Stimulated activated CD8-positive, alpha-beta memory T cell treated with anti-CD3 and anti-CD28 coated beads, Interleukin-4, amount 100 ng/mL, for 24 hours (primary cell): ENCODE measurements around the gene PRKD1.

ENCODE experiments used
- DNase-seq: peaks from one replicate; pipeline ENCODE4 v3.0.0-alpha.2; 2020; ENCODE audit warnings: low read depth

PRKD1 gene

GRCh38 chr14:29927376-29928116 lies at the start of gene PRKD1:
PRKD1 (minus strand) TSS chr14:29927847.
- no peak for DNase-seq

DNA sequence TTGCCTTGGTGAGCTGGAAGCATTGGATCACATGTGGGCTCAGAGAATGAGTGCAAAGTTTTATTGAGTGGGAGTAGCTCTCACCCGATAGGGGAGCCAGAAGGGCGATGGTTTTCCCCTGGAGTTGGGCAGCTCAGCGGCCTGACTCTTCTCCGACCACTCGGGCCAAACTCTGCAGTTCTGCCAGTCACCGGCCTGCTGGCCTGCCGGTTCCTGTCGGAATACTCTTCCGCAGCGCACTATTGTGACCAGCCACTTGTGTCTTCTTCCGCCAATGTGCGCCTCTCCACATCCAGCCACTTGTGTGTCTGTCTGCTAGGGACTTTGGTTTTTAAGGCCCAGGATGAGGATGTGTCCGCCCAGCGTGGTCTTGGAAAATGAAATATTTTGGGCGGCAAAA lies 43.5 kb upstream of the PRKD1 start:
- no peak for DNase-seq

DNA sequence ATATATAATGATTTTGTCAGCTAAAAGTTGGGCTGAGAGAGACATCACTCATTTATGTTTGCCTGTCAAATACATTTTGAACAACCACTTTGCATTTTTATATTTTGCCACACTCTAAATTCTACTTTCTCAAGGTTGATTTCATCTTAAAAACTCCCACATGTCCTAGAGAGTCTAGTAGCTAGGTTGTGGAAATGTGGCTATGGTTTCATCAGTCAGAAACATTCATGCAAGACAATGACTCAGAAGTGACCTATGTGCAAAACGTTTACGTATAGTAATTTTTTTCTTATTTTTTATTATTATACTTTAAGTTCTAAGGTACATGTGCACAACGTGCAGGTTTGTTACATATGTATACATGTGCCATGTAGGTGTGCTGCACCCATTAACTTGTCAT lies 27.4 kb upstream of the PRKD1 start:
- DNase-seq = no peak

- DNase-seq = no peak
Measured at GRCh38 chr14:29953501-29953900, 25.9 kb upstream of the PRKD1 start.

- DNase-seq = no peak
Measured at GRCh38 chr14:29944091-29944490, 16.4 kb upstream of the PRKD1 start.

GRCh38 chr14:29941401-29941800 lies 13.8 kb upstream of the PRKD1 start:
- no peak for DNase-seq

DNA sequence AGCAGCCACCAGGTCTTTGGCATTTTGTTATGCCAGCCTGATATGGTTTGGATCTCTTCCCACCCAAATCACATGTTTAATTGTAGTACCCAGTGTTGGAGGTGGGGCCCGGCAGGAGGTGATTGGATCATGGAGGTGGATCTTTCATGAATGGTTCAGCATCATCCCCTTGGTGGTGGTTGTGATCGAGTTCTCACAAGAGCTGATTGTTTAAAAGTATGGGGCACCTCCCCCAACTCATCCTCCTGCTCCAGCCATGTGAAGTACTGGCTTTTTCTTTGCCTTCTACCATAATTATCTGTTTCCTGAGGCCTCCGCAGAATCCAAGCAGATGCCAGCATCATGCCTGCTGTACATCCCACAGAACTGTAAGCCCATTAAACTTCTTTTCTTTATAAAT lies 12.8 kb upstream of the PRKD1 start:
- DNase-seq = no peak

DNA sequence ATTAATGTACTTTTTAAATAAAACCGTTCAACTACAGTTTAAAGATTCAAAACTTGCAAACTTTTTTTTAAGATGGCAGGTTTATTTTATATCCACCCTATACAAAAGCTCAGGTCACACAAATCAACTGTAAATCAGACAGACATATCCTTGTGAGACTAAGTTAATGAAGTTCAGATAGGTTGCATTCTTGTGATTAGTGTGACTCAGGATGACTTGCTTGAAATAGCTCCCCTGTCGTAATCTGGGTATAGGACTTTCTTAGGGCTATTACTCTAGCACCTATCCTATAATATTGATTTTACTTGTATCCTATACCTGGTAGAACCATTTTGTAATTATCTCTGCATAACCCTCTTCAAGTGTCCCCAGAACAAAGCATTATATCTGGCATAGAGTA lies 9.5 kb upstream of the PRKD1 start:
- no peak for DNase-seq

- DNase-seq = no peak
Measured at GRCh38 chr14:29930283-29930682, 2.6 kb upstream of the PRKD1 start.

DNA sequence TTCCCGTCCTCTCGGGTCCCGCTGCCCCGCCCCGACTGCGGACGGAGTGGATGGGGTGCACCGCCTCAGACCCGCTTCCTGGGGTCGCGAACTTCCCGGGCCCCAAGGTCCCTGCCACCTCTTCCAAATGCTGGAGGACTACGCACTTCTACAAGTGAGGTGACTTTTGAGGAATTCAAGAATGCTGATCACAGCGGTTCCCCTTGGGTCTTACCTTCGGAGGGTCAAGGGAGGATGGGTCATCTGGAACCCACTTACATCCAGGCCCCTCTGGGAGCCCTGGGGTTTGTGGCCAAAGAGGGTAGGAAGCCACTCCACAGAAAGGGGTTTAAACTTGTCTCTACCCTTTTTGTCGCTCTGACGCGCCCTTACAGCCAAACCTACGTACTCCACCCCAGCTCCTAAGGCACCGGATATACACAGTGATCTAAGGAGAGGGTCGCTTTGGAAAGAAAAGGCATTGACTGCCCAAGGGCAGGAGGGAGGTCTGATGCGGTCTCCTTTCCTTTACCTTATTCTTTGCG lies 532 bp upstream of the PRKD1 start:
- DNase-seq = no peak

GRCh38 chr14:29926701-29927375 lies 809 bp downstream of the PRKD1 start:
- no peak for DNase-seq

GRCh38 chr14:29926228-29926627 lies 1.4 kb downstream of the PRKD1 start:
- no peak for DNase-seq

GRCh38 chr14:29925736-29926135 lies 1.9 kb downstream of the PRKD1 start:
- no peak for DNase-seq

- DNase-seq = no peak
Measured at GRCh38 chr14:29925101-29925722, 2.4 kb downstream of the PRKD1 start.

GRCh38 chr14:29919845-29920244 lies 7.8 kb downstream of the PRKD1 start:
- DNase-seq = no peak

DNA sequence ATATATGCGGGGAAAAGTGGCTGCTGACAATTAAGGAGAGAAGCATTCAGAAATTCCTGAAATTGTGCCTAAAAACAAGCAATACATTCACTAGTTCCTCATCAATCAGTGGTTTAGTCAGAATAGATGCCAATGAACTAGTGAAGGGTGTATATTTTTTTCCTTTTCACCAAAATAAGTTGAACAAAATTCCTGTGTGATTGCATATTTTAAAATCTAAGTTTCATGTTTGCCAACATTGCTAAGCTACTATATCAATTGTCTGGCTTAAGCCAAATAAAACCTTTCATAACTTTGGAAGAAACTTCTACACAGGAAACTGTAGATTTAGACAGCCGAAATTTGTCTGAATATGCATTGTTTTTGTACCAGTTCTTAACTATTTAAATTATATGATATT lies 8.7 kb downstream of the PRKD1 start:
- DNase-seq = no peak

DNA sequence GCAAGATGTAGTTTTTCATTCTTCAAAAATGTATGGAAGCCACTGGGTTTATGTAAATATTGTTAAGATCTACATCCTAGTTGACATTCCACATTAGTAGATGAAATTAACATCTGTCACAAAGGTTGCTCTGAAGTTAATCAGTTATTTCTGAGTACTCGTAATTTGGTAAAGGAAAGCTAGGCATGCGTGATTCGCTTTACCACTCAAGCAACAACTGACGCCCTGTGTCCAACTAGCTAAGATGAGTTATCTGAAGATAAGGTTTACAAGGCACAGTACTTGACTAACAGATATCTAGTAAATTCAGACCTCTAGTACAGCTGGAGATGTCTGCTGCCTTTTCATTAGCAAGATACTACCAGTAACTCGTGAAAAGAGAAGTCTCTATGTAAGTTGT lies 14.1 kb downstream of the PRKD1 start:
- DNase-seq = no peak

GRCh38 chr14:29911810-29912209 lies 15.8 kb downstream of the PRKD1 start:
- DNase-seq = no peak

- DNase-seq = no peak
Measured at GRCh38 chr14:29908652-29909577, 18.7 kb downstream of the PRKD1 start.

DNA sequence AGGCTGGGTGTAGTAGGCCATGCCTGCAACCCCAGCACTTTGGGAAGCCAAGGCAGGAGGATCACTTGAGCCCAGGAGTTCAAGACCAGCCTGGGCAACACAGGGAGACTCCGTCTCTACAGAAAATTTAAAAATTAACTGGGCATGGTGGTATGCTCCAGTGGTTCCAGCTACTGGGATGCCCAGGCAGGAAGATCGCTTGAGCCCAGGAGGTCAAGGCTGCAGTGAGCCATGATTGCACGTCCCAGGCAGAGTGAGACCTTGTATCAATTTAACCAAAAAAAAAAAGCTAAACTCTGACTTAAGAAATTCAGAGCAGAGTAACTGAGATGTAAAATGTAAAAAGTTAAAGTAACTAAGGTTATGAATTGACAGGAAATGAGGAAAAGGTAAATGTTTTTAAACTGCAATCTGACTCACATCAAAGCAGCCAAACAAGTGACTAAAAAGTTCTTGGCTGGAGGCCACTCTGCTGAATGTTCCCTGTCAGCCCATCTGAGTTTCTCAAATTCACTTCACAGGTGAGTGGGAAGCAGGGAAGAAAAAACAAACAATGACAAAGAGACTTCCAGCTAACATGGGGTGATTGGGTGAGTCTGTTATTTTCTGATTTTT lies 21.3 kb downstream of the PRKD1 start:
- DNase-seq = no peak

- no peak for DNase-seq
Measured at GRCh38 chr14:29905543-29905942, 22.1 kb downstream of the PRKD1 start.
